ENCODE data around the gene HSF5.

GRCh38 chr17:58487589-58488427, at the start of gene HSF5:
- TF ChIP-seq, protein P1, sequence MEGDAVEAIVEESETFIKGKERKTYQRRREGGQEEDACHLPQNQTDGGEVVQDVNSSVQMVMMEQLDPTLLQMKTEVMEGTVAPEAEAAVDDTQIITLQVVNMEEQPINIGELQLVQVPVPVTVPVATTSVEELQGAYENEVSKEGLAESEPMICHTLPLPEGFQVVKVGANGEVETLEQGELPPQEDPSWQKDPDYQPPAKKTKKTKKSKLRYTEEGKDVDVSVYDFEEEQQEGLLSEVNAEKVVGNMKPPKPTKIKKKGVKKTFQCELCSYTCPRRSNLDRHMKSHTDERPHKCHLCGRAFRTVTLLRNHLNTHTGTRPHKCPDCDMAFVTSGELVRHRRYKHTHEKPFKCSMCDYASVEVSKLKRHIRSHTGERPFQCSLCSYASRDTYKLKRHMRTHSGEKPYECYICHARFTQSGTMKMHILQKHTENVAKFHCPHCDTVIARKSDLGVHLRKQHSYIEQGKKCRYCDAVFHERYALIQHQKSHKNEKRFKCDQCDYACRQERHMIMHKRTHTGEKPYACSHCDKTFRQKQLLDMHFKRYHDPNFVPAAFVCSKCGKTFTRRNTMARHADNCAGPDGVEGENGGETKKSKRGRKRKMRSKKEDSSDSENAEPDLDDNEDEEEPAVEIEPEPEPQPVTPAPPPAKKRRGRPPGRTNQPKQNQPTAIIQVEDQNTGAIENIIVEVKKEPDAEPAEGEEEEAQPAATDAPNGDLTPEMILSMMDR (IDR thresholded peaks at IDR 0.05 in 4 of 5, conservative IDR thresholded peaks at IDR 0.05 in 1 of 5): no peak
- TF ChIP-seq POLR2A (IDR thresholded peaks at IDR 0.05): no peak
